H1 (cell line): ENCODE data around the gene NR4A3. TPM values are rescaled to one million over a fixed set of nuclear protein-coding genes. Genes with fewer than 3 reads are reported as not detected.
A peak's percentile ranks its signal among the peaks of the same experiment; 100 is the strongest.

Source experiments
- ATF3 ChIP-seq: IDR thresholded peaks from 2 replicates; pipeline ENCODE4 v1.6.1; 2011; ENCODE audit warnings: low read depth, mild to moderate bottlenecking, low read length; ENCODE audit not compliant: insufficient read depth
- CEBPB ChIP-seq: IDR thresholded peaks from 2 replicates; pipeline ENCODE4 v1.6.1; 2012; ENCODE audit warnings: low read depth, low read length
- HDAC2 ChIP-seq, 2 experiments: fragments of 300-600 bp in 1 of 2; sonication (generic) in 1 of 2; IDR thresholded peaks; 2 replicates each; pipeline ENCODE4 v1.6.1; 2011 to 2012; ENCODE audit warnings: low read depth in 2 of 2, low read length in 2 of 2, mild to moderate bottlenecking in 2 of 2, moderate library complexity in 2 of 2, borderline replicate concordance in 1 of 2, inconsistent platforms in 1 of 2
- JUND ChIP-seq: IDR thresholded peaks from 2 replicates; pipeline ENCODE4 v1.6.1; 2011; ENCODE audit warnings: mild to moderate bottlenecking, improper control_type of control experiment, low read length
- PHF8 ChIP-seq: fragments of 200-600 bp; sonication (generic); conservative IDR thresholded peaks from 2 replicates; pipeline ENCODE4 v1.7.1; 2012; ENCODE audit warnings: low read depth, mild to moderate bottlenecking, inconsistent platforms, low read length, moderate library complexity
- POLR2AphosphoS5 ChIP-seq: IDR thresholded peaks from 2 replicates; pipeline ENCODE4 v1.6.1; 2011; ENCODE audit warnings: low read depth, low read length
- RNF2 ChIP-seq: fragments of 200-900, 300-1000 bp; sonication (generic); IDR thresholded peaks from 2 replicates; pipeline ENCODE4 v1.7.1; 2016; ENCODE audit warnings: borderline replicate concordance, low read depth, mild to moderate bottlenecking, antibody characterized with exemption, low read length; ENCODE audit not compliant: poor library complexity, severe bottlenecking; ENCODE audit errors: missing control alignments
- SUZ12 ChIP-seq: fragments of 200-600 bp; sonication (generic); IDR thresholded peaks from 2 replicates; pipeline ENCODE4 v1.6.1; 2012; ENCODE audit warnings: mild to moderate bottlenecking, inconsistent platforms, low read length, moderate library complexity, mixed read lengths
- TAF1 ChIP-seq: IDR thresholded peaks from 2 replicates; pipeline ENCODE4 v1.6.1; 2011; ENCODE audit warnings: mild to moderate bottlenecking, low read depth, low read length
- polyA plus RNA-seq, 7 experiments: library from polyadenylated mRNA; depleted of rRNA in 3 of 7; stranded (reverse) in 5 of 7; unstranded in 2 of 7; fragments of >200 nt in 5 of 7; fragments of 200-250 nt in 2 of 7; gene quantifications; 1 replicate in 5 of 7; 2 replicates in 1 of 7; 4 replicates in 1 of 7; pipeline versions ENCODE4 v1.2.1 to v1.2.3, GENCODE V29; 2011 to 2013; ENCODE audit warnings: missing spikeins in 2 of 7, mixed read lengths in 2 of 7
- total RNA-seq: library from RNA; stranded (reverse); fragmentation: NEBNext Ultra II Directional; extraction: Animal tissue kit (Norgen Biotek cat#: 25700); gene quantifications from 2 replicates; pipeline ENCODE4 v1.2.1, GENCODE V29; 2021

The NR4A3 gene
- total and polyA plus RNA-seq, 2 of the 8 experiments (the other 6 are each of a cell fraction or from before 2014, with no cell fraction given), result 0.05 to 0.30 TPM

GRCh38 chr9:99821396-99822108, at the start of gene NR4A3 (continued):
- TF ChIP-seq SUZ12, result no peak; the same call in 1 of the 2 replicates
- TF ChIP-seq CEBPB, result no peak
- 0 out of 2 replicates have a peak, but pooled peaks have one; percentile 33 for TF ChIP-seq JUND
- no peak for TF ChIP-seq ATF3
- TF ChIP-seq RNF2, result no peak
- no peak for TF ChIP-seq POLR2AphosphoS5
- TF ChIP-seq PHF8, result 0 out of 2 replicates have a peak, but pooled peaks have one; percentile 26
- TF ChIP-seq TAF1, result peak; percentile 64; the same call in 1 of the 2 replicates
- peak; percentile 37 to 60; a peak in 2 of 4 replicates for TF ChIP-seq HDAC2 (IDR thresholded peaks at IDR 0.05; ENCODE audit: borderline replicate concordance in 1 of 2, low read depth in 2 of 2, low read length in 2 of 2)
